Rectal smooth muscle tissue (tissue), 1 donor: ENCODE measurements around the gene VPREB3.
"Not testable (repeated sequence)": the region's sequence is repeated elsewhere in the genome, so short reads cannot be mapped to it uniquely, and the experiment has no call there.

Source experiments
- H3K27ac ChIP-seq: one replicate; pipeline ENCODE4 v1.7.0; 2013; ENCODE audit warnings: low read depth, low read length, inconsistent platforms
- H3K27me3 ChIP-seq: one replicate; pipeline ENCODE4 v1.7.0; 2013; ENCODE audit warnings: low read length; ENCODE audit not compliant: control insufficient read depth, insufficient read depth
- H3K36me3 ChIP-seq: one replicate; pipeline ENCODE4 v1.7.0; 2013; ENCODE audit warnings: low read length; ENCODE audit not compliant: control insufficient read depth, insufficient read depth
- H3K4me1 ChIP-seq: one replicate; pipeline ENCODE4 v1.7.0; 2013; ENCODE audit warnings: low read length; ENCODE audit not compliant: control insufficient read depth, insufficient read depth
- H3K4me3 ChIP-seq: one replicate; pipeline ENCODE4 v1.7.0; 2013; ENCODE audit warnings: low read length
- H3K9ac ChIP-seq: one replicate; pipeline ENCODE4 v1.7.0; 2013; ENCODE audit warnings: low read length

The VPREB3 gene

DNA sequence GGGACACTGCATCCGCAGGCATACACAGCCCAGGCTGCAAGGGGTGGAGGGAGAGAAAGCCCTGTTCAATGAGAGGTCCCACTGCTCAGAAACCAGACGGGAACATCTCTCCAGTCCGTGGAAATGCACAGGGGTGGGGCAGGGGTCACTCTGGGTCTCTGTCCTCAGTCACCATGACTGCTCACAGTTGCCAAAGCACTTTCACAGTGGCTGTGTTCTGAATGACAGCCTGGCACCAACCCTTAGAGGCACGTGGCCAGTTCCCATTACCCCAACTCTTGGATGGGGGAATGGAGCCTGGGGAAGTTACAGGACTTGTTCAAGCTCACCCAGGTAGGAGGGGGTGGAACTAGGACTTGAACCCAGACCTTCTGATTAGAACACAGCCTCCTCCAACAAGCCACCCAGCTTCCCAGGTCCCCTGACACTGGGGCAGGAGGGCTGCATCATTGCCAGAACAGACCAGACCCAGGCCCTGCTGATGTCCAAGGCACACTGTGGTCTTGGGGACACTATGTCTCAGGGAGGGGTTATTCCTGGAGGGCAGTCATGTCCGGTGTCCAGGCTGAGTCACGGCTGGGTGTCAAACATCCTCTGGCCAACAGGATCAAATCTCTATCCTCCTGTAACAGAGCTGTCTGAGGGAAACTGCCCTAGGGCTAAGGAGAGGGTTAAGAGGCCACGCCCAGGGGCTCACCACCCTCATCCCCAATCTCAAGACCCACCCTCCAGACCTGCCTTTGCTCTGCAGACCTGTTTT is 11.5 kb downstream of the VPREB3 start:
- Histone ChIP-seq H3K4me3 (no peak overlapping the region), H3K4me1 (no peaks in the 10 kb centered on the region), H3K27me3 (no peaks in the 10 kb centered on the region), H3K27ac (no peak overlapping the region), H3K36me3 (peaks cover 26% of the 10 kb centered on the region), H3K9ac (no peak overlapping the region)

DNA sequence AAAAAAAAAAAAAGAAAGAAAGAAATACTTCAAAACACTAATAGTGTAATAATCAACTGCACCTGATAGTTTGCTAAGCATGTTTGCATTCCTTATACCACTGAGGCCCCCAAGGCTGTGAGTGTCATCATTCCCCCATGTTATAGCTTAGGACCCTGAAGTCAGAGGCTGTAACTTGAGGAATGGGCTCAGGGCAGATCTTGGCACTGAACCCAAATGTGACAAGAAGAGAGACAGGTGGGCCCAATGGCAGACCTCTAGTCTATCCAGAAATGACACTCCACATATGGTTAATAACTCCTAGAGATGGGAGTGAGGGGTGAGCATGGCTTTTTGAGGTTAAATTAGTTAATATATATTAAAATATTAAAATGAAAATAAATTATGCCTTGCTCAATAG is 16.5 kb downstream of the VPREB3 start:
- Histone ChIP-seq H3K4me1 (no peaks in the 10 kb centered on the region), H3K4me3 (no peak overlapping the region), H3K9ac (no peak overlapping the region), H3K27ac (no peak overlapping the region), H3K27me3 (no peaks in the 10 kb centered on the region), H3K36me3 (peaks cover 6% of the 10 kb centered on the region)

DNA sequence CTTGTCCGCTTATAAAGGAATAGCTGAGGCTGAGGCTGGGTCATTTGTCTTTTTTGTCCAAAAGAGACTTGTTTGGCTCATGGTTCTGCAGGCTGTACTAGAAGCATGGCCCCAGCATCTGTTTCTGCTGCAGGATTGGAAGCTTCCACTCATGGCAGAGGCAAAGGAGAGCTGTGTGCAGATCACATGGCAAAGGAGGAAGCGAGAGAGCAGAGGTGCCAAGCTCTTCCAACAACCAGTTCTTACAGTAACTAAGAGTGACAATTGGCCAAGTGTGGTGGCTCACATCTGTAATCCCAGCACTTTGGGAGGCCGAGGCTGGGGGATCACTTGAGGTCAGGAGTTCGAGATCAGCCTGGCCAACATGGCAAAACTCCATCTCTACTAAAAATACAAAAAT is 26.1 kb downstream of the VPREB3 start:
- H3K4me1 ChIP-seq, H3K27ac ChIP-seq, H3K27me3 ChIP-seq, H3K4me3 ChIP-seq, H3K36me3 ChIP-seq, H3K9ac ChIP-seq: not testable (repeated sequence)

DNA sequence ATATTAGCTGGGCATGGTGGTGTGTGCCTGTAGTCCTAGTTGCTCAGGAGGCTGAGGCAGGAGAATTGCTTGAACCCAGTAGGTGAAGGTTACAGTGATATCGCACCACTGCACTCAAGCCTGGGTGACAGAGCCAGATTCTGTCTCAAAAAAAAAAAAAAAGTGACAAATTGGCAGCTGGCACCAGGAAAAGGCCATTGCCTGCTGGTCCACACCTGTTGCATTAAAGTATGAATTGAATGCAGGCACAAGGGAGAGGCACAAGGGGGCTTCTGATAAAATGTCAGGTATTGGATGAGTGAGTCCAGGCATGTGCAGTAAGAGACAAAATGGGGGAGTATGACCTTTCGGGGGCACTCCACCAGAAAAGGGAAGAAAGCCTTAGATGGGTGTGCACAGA is 31.5 kb downstream of the VPREB3 start:
- H3K4me3 ChIP-seq = no peak overlapping the region
- no peaks in the 10 kb centered on the region for H3K4me1 ChIP-seq
- H3K27ac ChIP-seq = no peak overlapping the region

DNA sequence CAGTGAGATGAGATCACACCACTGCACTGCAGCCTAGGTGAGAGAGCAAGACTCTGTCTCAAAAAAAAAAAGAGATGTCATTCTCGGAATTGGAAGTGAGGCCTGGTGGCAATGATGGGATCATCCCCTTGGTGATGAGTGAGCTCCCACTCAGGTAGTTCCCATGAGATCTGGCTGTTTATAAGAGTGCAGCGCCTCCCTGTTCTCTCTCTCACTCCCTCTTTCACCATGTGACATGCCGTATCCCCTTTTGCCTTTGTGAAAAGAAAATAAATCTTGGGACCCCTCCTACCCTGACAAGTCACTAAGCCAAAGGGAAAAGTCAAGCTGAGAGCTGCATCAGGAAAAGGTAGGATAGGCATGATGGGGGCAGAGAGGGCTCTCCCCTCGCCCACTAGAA is 32.1 kb downstream of the VPREB3 start:
- Histone ChIP-seq H3K27ac (no peak overlapping the region), H3K4me3 (no peak overlapping the region), H3K9ac (no peak overlapping the region), H3K36me3 (no peaks in the 10 kb centered on the region), H3K4me1 (peaks cover 3% of the 10 kb centered on the region), H3K27me3 (no peaks in the 10 kb centered on the region)

More for the DNA sequence above, 31.5 kb downstream of the VPREB3 start:
- H3K9ac ChIP-seq = no peak overlapping the region
- H3K27me3 ChIP-seq = no peaks in the 10 kb centered on the region
- H3K36me3 ChIP-seq = no peaks in the 10 kb centered on the region

DNA sequence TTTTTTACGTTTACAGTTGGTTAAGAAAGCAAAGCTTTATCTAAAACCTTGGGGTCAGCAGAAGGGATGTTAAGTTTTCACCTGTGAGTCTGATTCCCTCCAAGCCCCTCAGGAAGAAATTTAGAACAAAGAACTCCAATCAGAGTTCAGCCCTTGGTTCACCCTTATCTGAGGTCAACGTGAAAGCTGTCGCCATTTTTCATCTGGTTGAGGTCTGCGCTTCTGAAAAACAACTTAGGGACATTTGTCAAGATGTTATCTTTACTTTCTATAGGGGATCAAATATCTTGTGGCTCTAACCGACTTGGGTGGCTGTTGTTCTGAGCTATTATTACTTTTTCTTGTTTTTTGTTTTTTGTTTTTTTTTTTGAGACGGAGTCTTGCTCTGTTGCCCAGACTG is 33.4 kb downstream of the VPREB3 start:
- H3K27ac ChIP-seq = no peak overlapping the region
- peaks cover 4% of the 10 kb centered on the region for H3K4me1 ChIP-seq
- no peak overlapping the region for H3K9ac ChIP-seq
- no peaks in the 10 kb centered on the region for H3K27me3 ChIP-seq
- H3K36me3 ChIP-seq = no peaks in the 10 kb centered on the region
- no peak overlapping the region for H3K4me3 ChIP-seq

DNA sequence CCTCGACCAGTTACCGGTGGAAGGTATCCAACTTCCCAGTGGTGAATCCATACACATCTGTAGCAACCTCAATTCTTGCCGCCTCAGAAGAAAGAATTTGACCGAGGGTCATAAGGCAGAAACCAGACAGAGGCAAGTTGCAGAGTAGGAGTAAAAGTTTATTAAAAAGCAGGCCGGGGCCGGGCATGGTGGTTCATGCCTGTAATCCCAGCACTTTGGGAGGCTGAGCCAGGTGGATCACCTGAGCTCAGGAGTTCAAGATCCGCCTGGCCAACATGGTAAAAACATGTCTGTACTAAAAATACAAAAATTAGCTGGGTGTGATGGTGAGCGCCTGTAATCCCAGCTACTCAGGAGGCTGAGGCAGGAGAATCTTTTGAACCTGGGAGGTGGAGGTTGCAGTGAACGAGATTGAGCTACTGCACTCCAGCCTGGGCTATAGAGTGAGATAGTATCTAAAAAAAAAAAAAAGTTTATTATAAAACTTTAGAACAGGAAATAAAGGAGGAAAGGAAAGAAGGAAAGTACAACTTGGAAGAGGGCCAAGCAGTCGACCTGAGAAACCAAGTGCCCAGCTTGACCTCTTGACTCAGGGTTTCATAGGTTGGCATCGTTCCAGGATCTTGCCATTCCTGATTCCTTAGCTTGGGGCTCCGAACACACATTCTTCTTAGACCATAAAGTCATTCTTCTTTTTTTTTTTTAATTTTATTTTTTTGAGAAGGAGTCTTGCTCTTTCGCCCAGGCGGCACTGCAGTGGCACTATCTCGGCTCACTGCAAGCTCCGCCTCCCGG is 35.7 kb downstream of the VPREB3 start:
- peaks cover 5% of the 10 kb centered on the region for H3K4me1 ChIP-seq
- H3K36me3 ChIP-seq = peaks cover 3% of the 10 kb centered on the region
- H3K9ac ChIP-seq = no peak overlapping the region
- H3K27me3 ChIP-seq = no peaks in the 10 kb centered on the region
- no peak overlapping the region for H3K4me3 ChIP-seq
- H3K27ac ChIP-seq = no peak overlapping the region

DNA sequence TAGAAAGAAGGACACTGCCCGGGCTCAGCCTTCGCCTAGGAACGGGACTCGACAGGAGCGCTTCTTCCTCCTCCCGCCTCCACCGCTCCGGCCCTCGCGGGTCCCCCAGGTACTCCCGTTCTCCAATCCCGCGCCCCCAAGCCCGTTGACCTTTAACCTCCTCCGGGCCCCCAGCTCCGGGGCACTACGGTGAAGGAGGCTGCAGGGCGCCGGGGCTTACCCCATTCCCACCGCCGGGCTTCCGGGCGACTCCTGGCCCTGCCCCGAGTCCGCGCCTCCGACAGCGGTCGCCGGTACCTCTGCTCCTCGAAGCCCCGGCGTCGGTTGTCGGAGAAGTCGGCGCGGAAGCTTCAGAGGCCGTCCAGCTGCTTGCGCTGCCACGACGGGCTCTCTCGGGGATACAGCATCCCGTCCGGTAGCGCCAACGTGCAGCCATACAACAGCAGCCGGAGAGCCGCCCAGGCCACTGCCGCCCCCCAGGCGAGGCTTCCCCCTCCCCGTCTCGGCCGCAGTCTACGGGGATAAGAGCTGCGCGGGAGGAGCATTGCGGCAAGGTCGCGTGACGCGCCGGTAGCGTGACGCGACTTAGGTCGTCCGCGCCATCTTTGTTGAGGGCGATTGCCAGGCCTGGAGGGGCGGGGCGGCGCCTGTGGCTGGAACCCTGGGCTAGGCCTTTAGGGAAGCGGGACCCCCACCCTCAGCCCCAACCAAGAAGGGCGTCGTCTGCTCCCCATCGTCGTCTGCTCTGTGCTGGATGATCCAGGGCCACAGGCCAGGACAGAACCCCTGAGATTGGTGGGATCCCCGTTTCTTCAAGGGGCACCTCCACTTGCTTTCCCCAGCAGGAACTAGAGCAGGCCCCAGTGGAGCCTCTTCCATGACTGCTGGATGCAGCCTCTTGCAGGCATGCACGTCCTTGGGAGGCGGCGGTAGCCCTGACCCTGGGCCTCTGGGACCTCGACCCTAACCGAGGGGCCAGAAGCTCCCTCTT is 37.1 kb downstream of the VPREB3 start:
- Histone ChIP-seq H3K27ac (peak overlapping the region; percentile 68), H3K4me3 (peak overlapping the region; percentile 90), H3K36me3 (peaks cover 6% of the 10 kb centered on the region), H3K27me3 (no peaks in the 10 kb centered on the region), H3K9ac (peak overlapping the region; percentile 80), H3K4me1 (peaks cover 5% of the 10 kb centered on the region)

DNA sequence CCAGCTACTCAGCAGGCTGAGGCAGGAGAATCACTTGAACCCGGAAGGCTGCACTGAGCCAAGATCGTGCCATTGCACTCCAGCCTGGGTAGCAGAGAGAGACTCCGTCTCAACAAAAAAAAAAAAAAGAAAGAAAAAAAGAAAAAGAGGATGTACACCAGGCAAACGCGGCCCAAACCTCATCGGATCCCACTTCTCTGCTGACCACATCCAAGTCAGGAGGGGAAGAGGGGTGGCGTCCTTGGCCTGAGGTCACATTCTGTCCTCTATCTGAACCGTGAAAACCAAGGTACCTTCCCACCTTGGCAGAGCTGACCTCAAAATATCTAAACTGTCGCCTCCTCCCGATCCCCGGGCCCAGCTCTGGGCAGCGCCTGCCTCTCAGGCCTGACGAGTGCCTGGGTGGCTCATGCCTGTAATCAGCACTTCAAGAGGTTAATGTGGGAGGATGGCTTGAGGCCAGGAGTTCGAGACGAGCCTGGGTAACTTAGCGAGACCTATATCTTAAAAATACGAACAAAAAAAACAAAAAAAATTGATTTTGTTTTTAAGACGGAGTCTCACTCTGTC is 38.3 kb downstream of the VPREB3 start:
- Histone ChIP-seq H3K36me3 (peaks cover 7% of the 10 kb centered on the region), H3K4me3 (peak overlapping the region; percentile 90), H3K9ac (no peak overlapping the region), H3K27ac (no peak overlapping the region), H3K4me1 (peaks cover 5% of the 10 kb centered on the region), H3K27me3 (no peaks in the 10 kb centered on the region)

DNA sequence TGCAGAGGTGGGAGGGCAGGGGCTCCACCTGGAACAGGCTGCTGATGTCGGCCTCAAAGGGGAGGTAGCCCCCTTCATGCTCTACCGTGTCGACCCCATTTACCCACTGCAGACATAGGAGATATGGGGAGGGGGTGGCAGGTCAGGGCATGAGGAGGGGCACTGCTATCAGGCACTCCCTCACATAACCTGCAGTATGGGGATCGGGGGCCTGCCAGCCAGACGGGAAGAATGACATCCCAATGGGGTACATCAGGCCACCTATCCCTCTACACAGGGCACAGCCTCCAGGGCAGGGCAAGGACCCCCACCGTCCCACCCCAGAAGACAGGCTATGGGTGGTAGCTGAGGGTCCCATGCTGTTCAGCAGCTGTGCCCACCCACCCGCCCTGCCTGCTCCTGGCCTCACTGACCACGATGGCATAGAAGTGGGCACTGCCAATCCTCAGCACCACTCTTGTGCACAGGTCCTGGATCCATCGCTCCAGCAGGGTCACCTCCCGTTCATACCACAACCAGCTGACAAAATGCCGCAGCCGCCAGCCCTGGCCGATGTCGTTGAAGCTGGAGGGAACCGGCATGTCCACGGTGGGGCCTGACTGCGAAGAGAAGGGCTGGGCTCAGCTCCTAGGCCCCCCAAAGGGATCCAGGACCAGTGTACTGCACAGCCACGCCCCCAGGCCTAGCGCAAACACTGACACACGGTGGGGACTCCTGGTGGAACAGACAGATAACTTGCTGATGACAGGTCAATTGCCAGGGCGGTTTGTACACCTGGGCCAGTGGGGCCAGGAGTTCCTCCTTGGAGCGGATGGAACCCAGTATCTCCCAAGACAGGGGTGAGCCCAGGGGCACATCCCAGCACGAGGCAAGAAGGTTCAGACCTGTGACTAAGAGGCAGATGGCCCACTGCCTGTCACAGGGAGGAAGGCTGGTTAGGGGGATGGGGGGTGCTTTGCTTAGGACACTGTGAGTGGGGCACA is 39.3 kb downstream of the VPREB3 start:
- H3K27ac ChIP-seq = no peak overlapping the region
- H3K9ac ChIP-seq = no peak overlapping the region
- peaks cover 7% of the 10 kb centered on the region for H3K36me3 ChIP-seq
- no peaks in the 10 kb centered on the region for H3K27me3 ChIP-seq
- H3K4me3 ChIP-seq = no peak overlapping the region
- H3K4me1 ChIP-seq = peaks cover 5% of the 10 kb centered on the region
